HepG2 (cell line): ENCODE measurements around the gene MMP19. TPM values are rescaled to one million over a fixed set of nuclear protein-coding genes. Genes with fewer than 3 reads are reported as not detected.
A peak's percentile ranks its signal among the peaks of the same experiment; 100 is the strongest.

Experiments used
- GABPB1 ChIP-seq: IDR thresholded peaks from 2 replicates; pipeline ENCODE4 v1.6.1; 2016; ENCODE audit warnings: mild to moderate bottlenecking, missing genetic modification reagents, moderate library complexity, missing compliant biosample characterization
- HDAC6 ChIP-seq: fragments of 200-600 bp; sonication (generic); IDR thresholded peaks from 2 replicates; pipeline ENCODE4 v1.7.0; 2017; ENCODE audit warnings: mild to moderate bottlenecking, antibody characterized with exemption, low read length, low read depth
- LRRFIP1 ChIP-seq: sonication (generic); formaldehyde crosslinking; conservative IDR thresholded peaks from 2 replicates; pipeline ENCODE4 v1.4.0; 2020; ENCODE audit warnings: missing genetic modification reagents
- MXD4 ChIP-seq: IDR thresholded peaks from 2 replicates; pipeline ENCODE4 v1.6.1; 2016; ENCODE audit warnings: mild to moderate bottlenecking, missing biosample characterization, missing genetic modification reagents
- REXO4 ChIP-seq: sonication (generic); formaldehyde crosslinking; IDR thresholded peaks from 2 replicates; pipeline ENCODE4 v1.8.0; 2022; ENCODE audit warnings: missing genetic modification reagents, mild to moderate bottlenecking, borderline replicate concordance
- SIN3B ChIP-seq: fragments of 150-350 bp; IDR thresholded peaks from 2 replicates; pipeline ENCODE4 v1.6.1; 2014; ENCODE audit warnings: low read length
- SPEN ChIP-seq: sonication (generic); formaldehyde crosslinking; IDR thresholded peaks from 2 replicates; pipeline ENCODE4 v1.5.1; 2020; ENCODE audit warnings: low read depth, mild to moderate bottlenecking, missing genetic modification reagents
- ZNF280B ChIP-seq: sonication (generic); formaldehyde crosslinking; IDR thresholded peaks from 2 replicates; pipeline ENCODE4 v1.5.0; 2020; ENCODE audit warnings: missing genetic modification reagents, mild to moderate bottlenecking, borderline replicate concordance
- ZNF598 ChIP-seq: sonication (generic); formaldehyde crosslinking; IDR thresholded peaks from 2 replicates; pipeline ENCODE4 v1.5.1; 2020; ENCODE audit warnings: mild to moderate bottlenecking, missing genetic modification reagents, borderline replicate concordance
- ZNF776 ChIP-seq: sonication (generic); formaldehyde crosslinking; IDR thresholded peaks from 2 replicates; pipeline ENCODE4 v1.4.0; 2020; ENCODE audit warnings: mild to moderate bottlenecking, missing genetic modification reagents
- ZSCAN29 ChIP-seq: sonication (generic); formaldehyde crosslinking; conservative IDR thresholded peaks from 2 replicates; pipeline ENCODE4 v1.4.0; 2020; ENCODE audit warnings: mild to moderate bottlenecking, missing genetic modification reagents
- polyA plus RNA-seq, 8 experiments: library from polyadenylated mRNA; depleted of rRNA in 3 of 8; stranded (reverse) in 7 of 8; unstranded in 1 of 8; fragments of >200 nt; fragmentation: Illumina TruSeq in 4 of 8; extraction: Trizol in 4 of 8; gene quantifications; 2 replicates each; pipeline versions ENCODE4 v1.2.1 to v1.2.3, GENCODE V29; 2011 to 2016; ENCODE audit warnings: low read depth in 4 of 8, missing spikeins in 1 of 8, mixed read lengths in 1 of 8; ENCODE audit not compliant: insufficient read depth in 1 of 8
- total RNA-seq, 5 experiments: library from RNA; depleted of rRNA; stranded (reverse); fragments of >200 nt; fragmentation: Illumina TruSeq; extraction: Trizol; gene quantifications; 2 replicates each; pipeline ENCODE4 v1.2.3, GENCODE V29; 2016; ENCODE audit warnings: low read depth in 1 of 5
- TF ChIP-seq, protein P1 (sequence below): sonication (generic); formaldehyde crosslinking; IDR thresholded peaks from one replicate; pipeline ENCODE4 v1.5.1; 2020; ENCODE audit warnings: mild to moderate bottlenecking, missing genetic modification reagents; ENCODE audit errors: not compliant biosample characterization

MMP19 gene
- total and polyA plus RNA-seq, 2 of the 13 experiments (the other 11 are each of a cell fraction or from before 2014, with no cell fraction given): 0.07 to 0.08 TPM

DNA sequence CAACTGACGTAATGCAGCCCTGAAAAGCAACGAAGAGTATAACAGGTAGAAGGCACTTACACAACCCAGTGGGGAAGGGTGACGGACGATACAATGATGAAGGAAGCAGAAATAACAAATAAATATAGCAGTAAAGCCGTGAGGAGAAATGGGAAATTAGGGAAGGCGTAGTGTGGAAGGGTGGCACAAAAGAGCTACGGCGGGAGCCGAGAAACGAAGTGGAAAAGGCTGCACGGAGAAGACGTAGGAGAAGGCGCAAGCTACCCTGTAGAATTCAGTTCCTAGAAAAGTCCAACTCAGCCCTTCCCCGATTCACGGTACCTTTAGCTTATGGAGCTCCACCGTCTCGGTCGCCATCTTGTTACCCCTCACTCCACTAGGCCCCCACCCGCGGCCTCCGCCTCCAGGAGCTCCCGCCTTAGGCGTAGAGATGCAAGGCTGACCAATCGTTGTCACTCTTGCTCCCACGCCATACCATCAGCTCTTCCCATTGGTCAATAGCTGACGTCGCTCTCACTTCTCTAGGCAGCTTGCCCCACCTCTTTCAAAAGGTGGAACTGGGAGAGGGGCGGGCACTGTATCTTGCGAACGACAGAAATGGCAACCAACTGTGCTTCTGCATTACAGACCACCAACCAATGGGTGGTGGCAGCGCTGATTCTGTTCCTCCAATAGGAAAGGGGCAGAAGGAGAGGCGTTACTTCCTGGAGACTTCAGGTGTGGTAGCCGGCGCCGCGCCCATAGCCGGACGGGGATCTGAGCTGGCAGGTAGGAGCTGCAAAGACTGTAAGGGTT is 25.2 kb downstream of the MMP19 start, which contains the start of the genes ORMDL2 and SARNP (continued):
- TF ChIP-seq ZNF598 (CRISPR knock-in tag): no peak
- TF ChIP-seq MXD4 (CRISPR knock-in tag): peak; percentile 83; the same call in 1 of the 2 replicates
- TF ChIP-seq LRRFIP1 (CRISPR knock-in tag): no peak
- TF ChIP-seq SPEN (CRISPR knock-in tag): peak; percentile 61
- TF ChIP-seq SIN3B: no peak
- TF ChIP-seq ZSCAN29: no peak
- no peak for TF ChIP-seq REXO4
- TF ChIP-seq HDAC6: no peak
- 0 out of 2 replicates have a peak, but pooled peaks have one; percentile 71 for TF ChIP-seq ZNF280B (CRISPR knock-in tag)
- TF ChIP-seq ZNF776 (CRISPR knock-in tag): no peak
- TF ChIP-seq GABPB1: peak; percentile 87
- TF ChIP-seq, protein P1, sequence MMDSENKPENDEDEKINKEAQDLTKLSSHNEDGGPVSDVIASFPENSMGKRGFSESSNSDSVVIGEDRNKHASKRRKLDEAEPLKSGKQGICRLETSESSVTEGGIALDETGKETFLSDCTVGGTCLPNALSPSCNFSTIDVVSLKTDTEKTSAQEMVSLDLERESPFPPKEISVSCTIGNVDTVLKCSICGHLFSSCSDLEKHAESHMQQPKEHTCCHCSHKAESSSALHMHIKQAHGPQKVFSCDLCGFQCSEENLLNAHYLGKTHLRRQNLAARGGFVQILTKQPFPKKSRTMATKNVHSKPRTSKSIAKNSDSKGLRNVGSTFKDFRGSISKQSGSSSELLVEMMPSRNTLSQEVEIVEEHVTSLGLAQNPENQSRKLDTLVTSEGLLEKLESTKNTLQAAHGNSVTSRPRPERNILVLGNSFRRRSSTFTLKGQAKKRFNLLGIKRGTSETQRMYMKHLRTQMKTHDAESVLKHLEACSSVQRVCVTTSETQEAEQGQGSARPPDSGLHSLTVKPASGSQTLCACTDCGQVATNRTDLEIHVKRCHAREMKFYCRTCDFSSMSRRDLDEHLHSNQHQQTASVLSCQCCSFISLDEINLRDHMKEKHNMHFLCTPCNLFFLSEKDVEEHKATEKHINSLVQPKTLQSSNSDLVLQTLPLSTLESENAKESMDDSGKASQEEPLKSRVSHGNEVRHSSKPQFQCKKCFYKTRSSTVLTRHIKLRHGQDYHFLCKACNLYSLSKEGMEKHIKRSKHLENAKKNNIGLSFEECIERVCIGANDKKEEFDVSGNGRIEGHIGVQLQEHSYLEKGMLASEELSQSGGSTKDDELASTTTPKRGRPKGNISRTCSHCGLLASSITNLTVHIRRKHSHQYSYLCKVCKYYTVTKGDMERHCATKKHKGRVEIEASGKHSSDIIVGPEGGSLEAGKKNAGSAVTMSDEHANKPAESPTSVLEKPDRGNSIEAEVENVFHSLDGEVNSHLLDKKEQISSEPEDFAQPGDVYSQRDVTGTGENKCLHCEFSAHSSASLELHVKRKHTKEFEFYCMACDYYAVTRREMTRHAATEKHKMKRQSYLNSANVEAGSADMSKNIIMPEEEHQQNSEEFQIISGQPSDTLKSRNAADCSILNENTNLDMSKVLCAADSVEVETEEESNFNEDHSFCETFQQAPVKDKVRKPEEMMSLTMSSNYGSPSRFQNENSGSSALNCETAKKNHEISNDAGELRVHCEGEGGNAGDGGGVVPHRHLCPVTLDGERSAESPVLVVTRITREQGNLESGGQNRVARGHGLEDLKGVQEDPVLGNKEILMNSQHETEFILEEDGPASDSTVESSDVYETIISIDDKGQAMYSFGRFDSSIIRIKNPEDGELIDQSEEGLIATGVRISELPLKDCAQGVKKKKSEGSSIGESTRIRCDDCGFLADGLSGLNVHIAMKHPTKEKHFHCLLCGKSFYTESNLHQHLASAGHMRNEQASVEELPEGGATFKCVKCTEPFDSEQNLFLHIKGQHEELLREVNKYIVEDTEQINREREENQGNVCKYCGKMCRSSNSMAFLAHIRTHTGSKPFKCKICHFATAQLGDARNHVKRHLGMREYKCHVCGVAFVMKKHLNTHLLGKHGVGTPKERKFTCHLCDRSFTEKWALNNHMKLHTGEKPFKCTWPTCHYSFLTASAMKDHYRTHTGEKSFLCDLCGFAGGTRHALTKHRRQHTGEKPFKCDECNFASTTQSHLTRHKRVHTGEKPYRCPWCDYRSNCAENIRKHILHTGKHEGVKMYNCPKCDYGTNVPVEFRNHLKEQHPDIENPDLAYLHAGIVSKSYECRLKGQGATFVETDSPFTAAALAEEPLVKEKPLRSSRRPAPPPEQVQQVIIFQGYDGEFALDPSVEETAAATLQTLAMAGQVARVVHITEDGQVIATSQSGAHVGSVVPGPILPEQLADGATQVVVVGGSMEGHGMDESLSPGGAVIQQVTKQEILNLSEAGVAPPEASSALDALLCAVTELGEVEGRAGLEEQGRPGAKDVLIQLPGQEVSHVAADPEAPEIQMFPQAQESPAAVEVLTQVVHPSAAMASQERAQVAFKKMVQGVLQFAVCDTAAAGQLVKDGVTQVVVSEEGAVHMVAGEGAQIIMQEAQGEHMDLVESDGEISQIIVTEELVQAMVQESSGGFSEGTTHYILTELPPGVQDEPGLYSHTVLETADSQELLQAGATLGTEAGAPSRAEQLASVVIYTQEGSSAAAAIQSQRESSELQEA: no peak
